PC-3 (cell line): ENCODE results near the gene ZNF808. TPM values are rescaled to one million over a fixed set of nuclear protein-coding genes. Genes with fewer than 3 reads are reported as not detected.

Experiments
- ATAC-seq: fragments of 200-7000 bp; cut with Tn5 transposase; 2 replicates; pipeline ENCODE4 v1.9.1; 2020; ENCODE audit warnings: mild to moderate bottlenecking, moderate library complexity
- BruUV-seq: library from RNA; stranded (reverse); fragments of 400-500 nt; replicated peaks from 2 replicates; lab custom pipeline; 2021; lab: Mats Ljungman, UMichigan
- CTCF ChIA-PET: fragments of 300-600 bp; sonication (Branson Sonifier 250); formaldehyde crosslinking; loops from one replicate; lab custom pipeline; 2022; ENCODE audit warnings: antibody characterized with exemption; lab: Charles Lee
- POLR2A ChIA-PET: fragments of 300-600 bp; sonication (Branson Sonifier 250); formaldehyde crosslinking; loops from one replicate; lab custom pipeline; 2022; ENCODE audit warnings: antibody characterized with exemption; ENCODE audit not compliant: unreplicated experiment; lab: Charles Lee
- DNase-seq: peaks from one replicate; pipeline ENCODE4 v3.0.0-alpha.2; 2015
- H2AFZ ChIP-seq: fragments of 300-600 bp; sonication (generic); 2 replicates; pipeline ENCODE4 v1.6.0; 2016; ENCODE audit warnings: antibody characterized with exemption, low read length
- H3F3A ChIP-seq: fragments of 300-600 bp; sonication (generic); one replicate; pipeline ENCODE4 v1.6.0; 2017; ENCODE audit warnings: antibody characterized with exemption, low read length, control low read depth, mild to moderate bottlenecking; ENCODE audit not compliant: unreplicated experiment
- H3K27ac ChIP-seq: fragments of 300-600 bp; sonication (generic); 2 replicates; pipeline ENCODE4 v1.5.1; 2016; ENCODE audit warnings: mild to moderate bottlenecking, low read length
- H3K27me3 ChIP-seq: fragments of 300-600 bp; sonication (generic); 2 replicates; pipeline ENCODE4 v1.6.1; 2016; ENCODE audit warnings: low read length, mixed read lengths
- H3K36me3 ChIP-seq: fragments of 300-600 bp; sonication (generic); 2 replicates; pipeline ENCODE4 v1.6.1; 2016; ENCODE audit warnings: low read depth, mixed run types, low read length, mixed read lengths
- H3K4me1 ChIP-seq: fragments of 300-600 bp; sonication (generic); 2 replicates; pipeline ENCODE4 v1.5.1; 2016; ENCODE audit warnings: low read length; ENCODE audit not compliant: insufficient read depth
- H3K4me2 ChIP-seq: fragments of 300-600 bp; sonication (generic); 2 replicates; pipeline ENCODE4 v1.6.0; 2016; ENCODE audit warnings: low read length
- H3K4me3 ChIP-seq: fragments of 300-600 bp; sonication (generic); 2 replicates; pipeline ENCODE4 v1.5.1; 2016; ENCODE audit warnings: mild to moderate bottlenecking, low read length, mixed read lengths
- H3K79me2 ChIP-seq: fragments of 300-600 bp; sonication (generic); 2 replicates; pipeline ENCODE4 v1.6.1; 2017; ENCODE audit warnings: low read length, mixed read lengths
- H3K9ac ChIP-seq: fragments of 300-600 bp; sonication (generic); 2 replicates; pipeline ENCODE4 v1.6.0; 2016; ENCODE audit warnings: mild to moderate bottlenecking, low read length
- H3K9me2 ChIP-seq: fragments of 300-600 bp; sonication (generic); replicated peaks from 2 replicates; pipeline ENCODE4 v1.6.1; 2016; ENCODE audit warnings: mixed run types, low read length, mixed read lengths
- H3K9me3 ChIP-seq: fragments of 300-600 bp; sonication (generic); 2 replicates; pipeline ENCODE4 v1.6.1; 2016; ENCODE audit warnings: low read length, mixed read lengths
- H4K20me1 ChIP-seq: fragments of 300-600 bp; sonication (generic); 2 replicates; pipeline ENCODE4 v1.6.1; 2016; ENCODE audit warnings: low read length, mixed read lengths
- EZH2 ChIP-seq: fragments of 300-600 bp; sonication (generic); IDR thresholded peaks from one replicate; pipeline ENCODE4 v1.6.1; 2017; ENCODE audit warnings: antibody characterized with exemption, mild to moderate bottlenecking, low read length; ENCODE audit not compliant: unreplicated experiment
- EZH2phosphoT487 ChIP-seq: fragments of 300-600 bp; sonication (generic); IDR thresholded peaks from 2 replicates; pipeline ENCODE4 v1.6.1; 2018; ENCODE audit warnings: mild to moderate bottlenecking, antibody characterized with exemption, low read length, borderline replicate concordance
- intact Hi-C: fragments of 100-400 bp; cut with micrococcal nuclease; formaldehyde crosslinking; loops from 2 replicates; pipeline ENCODE4 v1.9.0; 2023
- total RNA-seq: library from RNA; depleted of rRNA; stranded (reverse); fragments of >200 nt; gene quantifications from 2 replicates; pipeline ENCODE4 v1.2.3, GENCODE V29; 2014
- TF ChIP-seq, protein P1 (sequence below): fragments of 300-600 bp; sonication (generic); conservative IDR thresholded peaks from 2 replicates; pipeline ENCODE4 v1.5.1; 2017; ENCODE audit warnings: antibody characterized with exemption, low read depth, mild to moderate bottlenecking, low read length

ZNF808 gene
- total RNA-seq, 1 experiment from 2014 or later: 9.4 TPM

DNA sequence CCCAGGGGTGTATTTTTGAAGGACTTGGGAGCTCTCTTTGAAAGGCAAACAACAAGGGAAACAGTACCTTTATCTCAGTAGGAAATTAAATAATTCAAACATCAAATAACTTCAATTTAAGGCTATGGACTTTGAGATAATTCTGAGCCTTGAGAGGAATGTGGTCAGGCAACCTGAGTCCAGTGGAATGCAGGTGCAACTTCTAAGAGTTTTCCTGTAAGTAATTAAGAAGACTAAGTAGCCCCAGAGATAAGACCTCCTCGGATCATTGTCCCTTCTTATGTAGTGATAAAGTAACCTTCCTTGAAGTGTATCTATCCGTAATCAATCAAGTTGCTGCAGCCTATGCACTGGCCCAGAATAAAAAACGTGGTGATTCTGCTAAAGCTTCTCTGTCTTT is 71.8 kb downstream of the ZNF808 start:
- Histone ChIP-seq H4K20me1 (no peaks in the 10 kb centered on the region), H3K4me2 (no peak overlapping the region), H2AFZ (no peak overlapping the region), H3K9me2 (no peaks in the 10 kb centered on the region), H3K9me3 (peaks cover 23% of the 10 kb centered on the region), H3K27me3 (no peaks in the 10 kb centered on the region), H3K79me2 (no peaks in the 10 kb centered on the region), H3K27ac (no peak overlapping the region), H3K9ac (no peak overlapping the region), H3K4me1 (peaks cover 11% of the 10 kb centered on the region; the same call in 1 of the 2 replicates), H3K36me3 (peaks cover 26% of the 10 kb centered on the region; the same call in 1 of the 2 replicates), H3F3A (no peaks in the 10 kb centered on the region), H3K4me3 (no peak overlapping the region)
- CTCF ChIA-PET: no interaction called here
- no peak for DNase-seq
- intact Hi-C loops: no loop called here
- no TSS peak for BruUV-seq
- TF ChIP-seq, protein P1, sequence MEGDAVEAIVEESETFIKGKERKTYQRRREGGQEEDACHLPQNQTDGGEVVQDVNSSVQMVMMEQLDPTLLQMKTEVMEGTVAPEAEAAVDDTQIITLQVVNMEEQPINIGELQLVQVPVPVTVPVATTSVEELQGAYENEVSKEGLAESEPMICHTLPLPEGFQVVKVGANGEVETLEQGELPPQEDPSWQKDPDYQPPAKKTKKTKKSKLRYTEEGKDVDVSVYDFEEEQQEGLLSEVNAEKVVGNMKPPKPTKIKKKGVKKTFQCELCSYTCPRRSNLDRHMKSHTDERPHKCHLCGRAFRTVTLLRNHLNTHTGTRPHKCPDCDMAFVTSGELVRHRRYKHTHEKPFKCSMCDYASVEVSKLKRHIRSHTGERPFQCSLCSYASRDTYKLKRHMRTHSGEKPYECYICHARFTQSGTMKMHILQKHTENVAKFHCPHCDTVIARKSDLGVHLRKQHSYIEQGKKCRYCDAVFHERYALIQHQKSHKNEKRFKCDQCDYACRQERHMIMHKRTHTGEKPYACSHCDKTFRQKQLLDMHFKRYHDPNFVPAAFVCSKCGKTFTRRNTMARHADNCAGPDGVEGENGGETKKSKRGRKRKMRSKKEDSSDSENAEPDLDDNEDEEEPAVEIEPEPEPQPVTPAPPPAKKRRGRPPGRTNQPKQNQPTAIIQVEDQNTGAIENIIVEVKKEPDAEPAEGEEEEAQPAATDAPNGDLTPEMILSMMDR: no peak
- no peak for TF ChIP-seq EZH2
- no peak for TF ChIP-seq EZH2phosphoT487
- ATAC-seq: no peak
- POLR2A ChIA-PET: no interaction called here

GRCh38 chr19:52600639-52601024 is 73.2 kb downstream of the ZNF808 start:
- H3K4me3 ChIP-seq: peak overlapping the region; percentile 76
- no peaks in the 10 kb centered on the region for H3F3A ChIP-seq
- H3K9ac ChIP-seq: peak overlapping the region; percentile 27; the same call in 1 of the 2 replicates
- no peaks in the 10 kb centered on the region for H3K9me2 ChIP-seq
- H3K9me3 ChIP-seq: peaks cover 23% of the 10 kb centered on the region
- H3K4me1 ChIP-seq: peaks cover 11% of the 10 kb centered on the region; the same call in 1 of the 2 replicates
- intact Hi-C loops: no loop called here
- POLR2A ChIA-PET: no interaction called here
- no peak for TF ChIP-seq EZH2
- TF ChIP-seq, protein P1: no peak
- TF ChIP-seq EZH2phosphoT487: no peak
- peak; percentile 36 for ATAC-seq
- no peaks in the 10 kb centered on the region for H4K20me1 ChIP-seq
- BruUV-seq: TSS peak; percentile 38
- no peak for DNase-seq
- peaks cover 24% of the 10 kb centered on the region; the same call in 1 of the 2 replicates for H3K36me3 ChIP-seq
- peak overlapping the region; percentile 83 for H3K4me2 ChIP-seq
- peak overlapping the region; percentile 85 for H2AFZ ChIP-seq
- H3K27ac ChIP-seq: no peak overlapping the region
- H3K79me2 ChIP-seq: no peaks in the 10 kb centered on the region
- H3K27me3 ChIP-seq: no peaks in the 10 kb centered on the region
- CTCF ChIA-PET: no interaction called here
